Measurements from ENCODE around the gene PCDHGA10.
A peak's percentile ranks its signal among the peaks of the same experiment; 100 is the strongest.

The PCDHGA10 gene

DNA sequence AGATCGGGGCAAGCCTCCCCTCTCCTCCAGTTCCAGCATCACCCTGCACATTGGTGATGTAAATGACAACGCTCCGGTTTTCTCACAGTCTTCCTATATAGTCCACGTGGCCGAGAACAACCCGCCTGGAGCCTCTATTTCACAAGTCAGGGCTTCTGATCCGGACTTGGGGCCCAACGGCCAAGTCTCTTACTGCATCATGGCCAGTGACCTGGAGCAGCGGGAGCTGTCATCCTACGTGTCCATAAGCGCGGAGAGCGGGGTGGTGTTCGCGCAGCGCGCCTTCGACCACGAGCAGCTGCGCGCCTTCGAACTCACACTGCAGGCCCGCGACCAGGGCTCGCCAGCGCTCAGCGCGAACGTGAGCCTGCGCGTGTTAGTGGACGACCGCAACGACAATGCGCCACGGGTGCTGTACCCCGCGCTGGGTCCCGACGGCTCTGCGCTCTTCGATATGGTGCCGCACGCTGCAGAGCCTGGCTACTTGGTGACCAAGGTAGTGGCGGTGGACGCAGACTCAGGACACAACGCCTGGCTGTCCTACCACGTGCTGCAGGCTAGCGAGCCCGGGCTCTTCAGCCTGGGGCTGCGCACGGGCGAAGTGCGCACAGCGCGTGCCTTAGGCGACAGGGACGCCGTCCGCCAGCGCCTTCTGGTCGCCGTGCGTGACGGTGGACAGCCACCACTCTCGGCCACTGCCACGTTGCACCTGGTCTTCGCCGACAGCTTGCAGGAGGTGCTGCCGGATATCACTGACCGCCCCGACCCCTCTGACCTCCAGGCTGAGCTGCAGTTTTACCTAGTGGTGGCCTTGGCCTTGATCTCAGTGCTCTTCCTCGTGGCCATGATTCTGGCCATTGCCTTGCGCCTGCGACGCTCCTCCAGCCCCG lies 23.4 kb upstream of the PCDHGA10 start:
- TF ChIP-seq, protein P1, sequence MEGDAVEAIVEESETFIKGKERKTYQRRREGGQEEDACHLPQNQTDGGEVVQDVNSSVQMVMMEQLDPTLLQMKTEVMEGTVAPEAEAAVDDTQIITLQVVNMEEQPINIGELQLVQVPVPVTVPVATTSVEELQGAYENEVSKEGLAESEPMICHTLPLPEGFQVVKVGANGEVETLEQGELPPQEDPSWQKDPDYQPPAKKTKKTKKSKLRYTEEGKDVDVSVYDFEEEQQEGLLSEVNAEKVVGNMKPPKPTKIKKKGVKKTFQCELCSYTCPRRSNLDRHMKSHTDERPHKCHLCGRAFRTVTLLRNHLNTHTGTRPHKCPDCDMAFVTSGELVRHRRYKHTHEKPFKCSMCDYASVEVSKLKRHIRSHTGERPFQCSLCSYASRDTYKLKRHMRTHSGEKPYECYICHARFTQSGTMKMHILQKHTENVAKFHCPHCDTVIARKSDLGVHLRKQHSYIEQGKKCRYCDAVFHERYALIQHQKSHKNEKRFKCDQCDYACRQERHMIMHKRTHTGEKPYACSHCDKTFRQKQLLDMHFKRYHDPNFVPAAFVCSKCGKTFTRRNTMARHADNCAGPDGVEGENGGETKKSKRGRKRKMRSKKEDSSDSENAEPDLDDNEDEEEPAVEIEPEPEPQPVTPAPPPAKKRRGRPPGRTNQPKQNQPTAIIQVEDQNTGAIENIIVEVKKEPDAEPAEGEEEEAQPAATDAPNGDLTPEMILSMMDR (IDR thresholded peaks at IDR 0.05): no peak

DNA sequence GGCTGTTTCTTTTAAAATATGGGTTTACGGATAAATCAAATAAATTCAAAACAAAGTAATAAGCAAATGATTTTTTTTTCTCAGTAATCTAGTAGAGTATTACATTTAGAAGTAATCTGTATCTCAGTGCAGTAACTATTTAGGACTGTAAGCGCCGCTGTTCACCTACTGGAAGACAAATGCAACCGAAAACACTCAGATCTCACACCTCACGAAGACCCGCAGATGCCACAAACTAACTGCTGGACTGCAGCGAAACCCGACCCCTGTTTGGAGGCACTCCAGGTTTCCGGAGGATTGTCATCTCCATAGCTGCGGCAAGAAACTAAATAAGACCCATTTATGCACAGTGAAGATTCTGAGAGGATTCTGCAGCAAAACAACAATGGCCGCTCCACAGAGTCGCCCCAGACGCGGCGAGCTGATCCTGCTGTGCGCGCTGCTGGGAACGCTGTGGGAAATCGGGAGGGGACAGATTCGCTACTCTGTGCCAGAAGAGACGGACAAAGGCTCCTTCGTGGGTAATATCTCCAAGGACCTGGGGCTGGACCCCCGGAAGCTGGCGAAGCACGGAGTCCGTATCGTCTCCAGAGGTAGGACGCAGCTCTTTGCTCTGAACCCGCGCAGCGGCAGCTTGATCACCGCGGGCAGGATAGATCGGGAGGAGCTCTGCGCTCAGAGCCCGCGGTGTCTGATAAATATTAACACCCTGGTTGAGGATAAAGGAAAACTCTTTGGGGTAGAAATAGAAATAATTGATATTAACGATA lies 20.2 kb upstream of the PCDHGA10 start, which contains the start of gene PCDHGA8:
Gene PCDHGA8, plus strand, starts transcription at position 205 of the 770 bp plus-strand sequence. Its CDS starts 181 bp downstream, at position 386.
- TF ChIP-seq, protein P1 (IDR thresholded peaks at IDR 0.05): peak; percentile 41; the same call in 1 of the 2 replicates

DNA sequence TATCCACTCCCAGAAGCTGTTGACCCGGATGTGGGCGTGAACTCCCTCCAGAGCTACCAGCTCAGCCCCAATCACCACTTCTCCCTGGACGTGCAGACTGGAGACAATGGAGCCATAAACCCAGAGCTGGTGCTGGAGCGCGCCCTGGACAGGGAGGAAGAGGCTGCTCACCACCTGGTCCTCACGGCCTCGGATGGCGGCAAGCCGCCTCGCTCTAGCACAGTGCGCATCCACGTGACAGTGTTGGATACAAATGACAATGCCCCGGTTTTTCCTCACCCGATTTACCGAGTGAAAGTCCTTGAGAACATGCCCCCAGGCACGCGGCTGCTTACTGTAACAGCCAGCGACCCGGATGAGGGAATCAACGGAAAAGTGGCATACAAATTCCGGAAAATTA lies 19.5 kb upstream of the PCDHGA10 start:
- TF ChIP-seq, protein P1 (IDR thresholded peaks at IDR 0.05): no peak

DNA sequence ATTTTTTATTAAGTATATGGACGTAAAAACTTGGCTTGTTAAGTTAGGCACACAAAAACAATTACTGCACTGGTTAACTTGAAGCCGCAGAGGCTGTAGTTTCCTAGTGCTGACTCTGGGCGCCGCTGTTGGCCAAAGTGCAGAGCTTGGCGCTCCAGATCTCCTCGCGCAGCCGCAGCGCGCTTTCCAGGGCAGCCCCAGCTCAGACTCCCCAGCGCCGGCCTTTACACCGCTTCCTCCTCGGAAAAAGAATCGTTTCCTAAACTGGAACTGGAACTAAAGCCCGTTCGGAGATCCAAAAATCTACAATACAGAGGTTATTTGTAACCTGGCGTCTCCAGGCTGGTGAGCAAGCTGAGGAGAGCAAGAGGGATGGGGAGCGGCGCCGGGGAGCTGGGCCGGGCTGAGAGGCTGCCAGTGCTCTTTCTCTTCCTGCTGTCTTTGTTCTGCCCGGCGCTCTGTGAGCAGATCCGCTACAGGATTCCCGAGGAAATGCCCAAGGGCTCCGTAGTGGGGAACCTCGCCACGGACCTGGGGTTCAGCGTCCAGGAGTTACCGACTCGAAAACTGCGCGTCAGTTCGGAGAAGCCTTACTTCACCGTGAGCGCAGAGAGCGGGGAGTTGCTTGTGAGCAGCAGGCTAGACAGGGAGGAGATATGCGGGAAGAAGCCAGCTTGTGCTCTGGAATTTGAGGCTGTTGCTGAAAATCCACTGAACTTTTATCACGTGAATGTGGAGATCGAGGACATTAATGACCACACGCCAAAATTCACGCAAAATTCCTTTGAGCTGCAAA lies 14.8 kb upstream of the PCDHGA10 start, which contains the start of gene PCDHGB5:
Gene PCDHGB5, plus strand, starts transcription at position 192 of the 796 bp plus-strand sequence. Its CDS starts 181 bp downstream, at position 373.
- TF ChIP-seq, protein P1 (IDR thresholded peaks at IDR 0.05): peak; percentile 76

DNA sequence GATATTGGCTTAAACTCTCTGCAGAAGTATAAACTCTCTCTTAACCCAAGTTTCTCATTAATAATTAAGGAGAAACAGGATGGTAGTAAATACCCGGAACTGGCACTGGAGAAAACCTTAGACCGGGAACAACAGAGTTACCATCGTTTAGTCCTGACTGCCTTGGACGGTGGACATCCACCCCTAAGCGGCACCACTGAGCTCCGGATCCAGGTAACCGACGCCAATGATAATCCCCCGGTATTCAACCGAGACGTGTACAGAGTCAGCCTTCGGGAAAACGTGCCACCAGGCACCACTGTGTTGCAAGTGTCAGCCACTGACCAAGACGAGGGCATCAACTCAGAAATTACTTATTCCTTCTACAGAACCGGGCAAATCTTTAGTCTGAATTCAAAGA lies 14.2 kb upstream of the PCDHGA10 start:
- TF ChIP-seq, protein P1 (IDR thresholded peaks at IDR 0.05): no peak

DNA sequence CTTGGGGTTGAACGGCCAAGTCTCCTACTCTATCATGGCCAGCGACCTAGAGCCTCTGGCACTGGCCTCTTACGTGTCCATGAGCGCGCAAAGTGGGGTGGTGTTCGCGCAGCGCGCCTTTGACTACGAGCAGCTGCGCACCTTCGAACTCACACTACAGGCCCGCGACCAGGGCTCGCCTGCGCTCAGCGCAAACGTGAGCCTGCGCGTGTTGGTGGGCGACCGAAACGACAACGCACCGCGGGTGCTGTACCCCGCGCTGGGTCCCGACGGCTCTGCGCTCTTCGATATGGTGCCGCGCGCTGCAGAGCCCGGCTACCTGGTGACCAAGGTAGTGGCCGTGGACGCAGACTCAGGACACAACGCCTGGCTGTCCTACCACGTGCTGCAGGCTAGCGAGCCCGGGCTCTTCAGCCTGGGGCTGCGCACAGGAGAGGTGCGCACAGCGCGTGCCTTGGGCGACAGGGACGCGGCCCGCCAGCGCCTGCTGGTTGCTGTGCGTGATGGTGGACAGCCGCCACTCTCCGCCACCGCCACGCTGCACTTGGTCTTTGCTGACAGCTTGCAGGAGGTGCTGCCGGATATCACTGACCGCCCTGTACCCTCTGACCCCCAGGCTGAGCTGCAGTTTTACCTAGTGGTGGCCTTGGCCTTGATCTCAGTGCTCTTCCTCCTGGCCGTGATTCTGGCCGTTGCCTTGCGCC lies 13.1 kb upstream of the PCDHGA10 start:
- TF ChIP-seq, protein P1 (IDR thresholded peaks at IDR 0.05): no peak
